IPS-18c (cell line): ENCODE data around the gene PRAMEF15.
"Not testable (repeated sequence)": the region's sequence is repeated elsewhere in the genome, so short reads cannot be mapped to it uniquely, and the experiment has no call there.

Experiments
- H3K4me3 ChIP-seq: 2 replicates; pipeline ENCODE4 v1.7.0; 2013; ENCODE audit warnings: low read depth, mild to moderate bottlenecking, low read length, moderate library complexity; ENCODE audit not compliant: insufficient read depth
- H3K9me3 ChIP-seq: one replicate; pipeline ENCODE4 v1.6.1; 2013; ENCODE audit warnings: mild to moderate bottlenecking, low read length, moderate library complexity; ENCODE audit not compliant: control insufficient read depth, insufficient read depth

PRAMEF15 gene

GRCh38 chr1:13315281-13315680, at the start of gene PRAMEF15:
TSS of gene PRAMEF15 (plus strand) at chr1:13315581. CDS start at chr1:13318408, 2,827 bp downstream.
- not testable (repeated sequence) for H3K4me3 ChIP-seq
- peaks cover 11% of the 10 kb centered on the region for H3K9me3 ChIP-seq

DNA sequence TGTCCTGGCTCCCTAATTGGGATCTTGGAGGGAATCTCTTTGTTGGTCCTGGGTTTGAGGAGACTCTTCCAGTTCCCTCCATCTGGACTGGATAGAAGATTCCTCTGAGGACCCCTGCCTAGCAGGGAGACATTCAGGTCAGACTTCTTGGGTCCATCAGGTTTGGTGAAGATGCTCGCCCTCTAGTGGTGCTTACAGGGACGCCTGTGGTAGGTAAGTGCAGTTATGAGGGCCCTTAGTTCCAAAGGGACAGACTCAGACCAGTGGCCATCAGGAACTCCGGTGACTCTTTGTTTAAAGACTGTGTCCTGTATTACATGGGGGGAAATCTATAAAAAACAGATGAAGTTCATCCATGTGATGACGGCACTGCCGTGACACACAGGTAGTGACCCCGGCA, 38.4 kb upstream of the PRAMEF15 start:
- H3K9me3 ChIP-seq, H3K4me3 ChIP-seq: not testable (repeated sequence)

GRCh38 chr1:13279617-13280016, 35.8 kb upstream of the PRAMEF15 start:
- not testable (repeated sequence) for H3K9me3 ChIP-seq, H3K4me3 ChIP-seq

DNA sequence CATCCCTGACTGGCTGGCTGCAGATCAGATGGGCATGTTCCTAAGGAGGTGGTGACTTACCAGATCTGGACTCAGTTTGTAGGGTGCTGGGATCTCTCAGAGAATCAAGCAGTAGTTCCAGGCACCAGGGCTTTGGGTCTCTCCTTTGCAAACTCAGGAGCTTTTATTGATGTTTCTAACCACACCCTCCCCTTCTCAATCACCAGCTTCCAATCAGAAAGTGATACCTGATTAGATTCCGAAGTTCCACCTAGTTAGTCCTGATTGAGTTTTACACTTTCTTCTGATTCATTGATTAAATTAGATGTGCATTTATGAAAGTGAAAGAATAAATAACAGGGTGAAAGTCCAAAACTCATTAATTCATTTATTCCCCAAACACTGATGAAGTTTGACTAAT, 30.3 kb upstream of the PRAMEF15 start, which contains the start of gene PRAMEF8:
Gene PRAMEF8 (minus strand): TSS at position 101 of the 400 bp plus-strand sequence. CDS start 1,046 bp downstream, outside the sequence.
- not testable (repeated sequence) for H3K9me3 ChIP-seq, H3K4me3 ChIP-seq

DNA sequence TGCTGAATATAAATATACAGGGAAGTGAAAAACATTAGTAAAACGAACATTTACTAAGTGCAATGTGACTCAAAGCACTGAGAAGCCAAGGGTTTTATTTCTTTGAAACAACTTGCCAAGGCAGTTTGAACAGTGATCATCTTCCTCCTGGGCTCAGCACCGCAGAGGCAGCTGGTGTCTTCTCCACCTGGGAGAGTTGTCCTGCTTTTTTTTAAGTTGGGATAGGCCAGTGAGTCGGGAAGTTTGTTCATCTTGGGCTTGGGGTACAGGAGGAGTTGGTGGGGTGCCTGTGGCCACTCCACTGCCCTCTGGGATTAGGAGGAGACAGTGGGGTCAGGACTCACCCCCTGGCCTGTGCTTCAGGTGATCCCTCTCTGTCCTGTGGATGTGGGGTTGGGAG, 26.4 kb upstream of the PRAMEF15 start:
- H3K4me3 ChIP-seq, H3K9me3 ChIP-seq: not testable (repeated sequence)

GRCh38 chr1:13297216-13297931, 18.0 kb upstream of the PRAMEF15 start:
- not testable (repeated sequence) for H3K9me3 ChIP-seq, H3K4me3 ChIP-seq

- H3K4me3 ChIP-seq = not testable (repeated sequence)
Measured at GRCh38 chr1:13298699-13299098, 16.7 kb upstream of the PRAMEF15 start.

DNA sequence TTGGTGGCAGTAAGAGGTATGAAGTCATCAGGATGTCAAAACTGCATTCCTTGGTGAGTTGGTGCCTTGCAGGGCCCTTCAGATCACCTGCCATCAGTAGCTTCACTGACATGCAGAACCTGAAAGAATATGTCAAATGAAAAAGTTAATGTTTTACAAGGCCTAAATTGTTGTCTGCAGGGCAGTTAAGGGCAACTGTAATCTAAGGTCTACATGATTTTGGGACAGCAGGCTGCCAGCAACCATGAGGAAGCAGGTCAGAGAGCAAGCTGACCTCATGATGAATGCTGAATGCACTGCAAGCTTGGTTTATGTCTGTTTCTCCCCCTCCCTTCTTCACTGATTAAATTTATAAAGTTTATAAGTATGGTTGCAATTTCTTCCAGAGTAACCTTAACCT, 13.2 kb upstream of the PRAMEF15 start:
- not testable (repeated sequence) for H3K4me3 ChIP-seq, H3K9me3 ChIP-seq

More at GRCh38 chr1:13298699-13299098, 16.7 kb upstream of the PRAMEF15 start:
- not testable (repeated sequence) for H3K9me3 ChIP-seq

GRCh38 chr1:13303239-13303638, 12.1 kb upstream of the PRAMEF15 start, which contains the start of gene PRAMEF33:
TSS of gene PRAMEF33 (plus strand) at chr1:13303539. CDS start at chr1:13305955, 2,416 bp downstream.
- H3K9me3 ChIP-seq, H3K4me3 ChIP-seq: not testable (repeated sequence)

DNA sequence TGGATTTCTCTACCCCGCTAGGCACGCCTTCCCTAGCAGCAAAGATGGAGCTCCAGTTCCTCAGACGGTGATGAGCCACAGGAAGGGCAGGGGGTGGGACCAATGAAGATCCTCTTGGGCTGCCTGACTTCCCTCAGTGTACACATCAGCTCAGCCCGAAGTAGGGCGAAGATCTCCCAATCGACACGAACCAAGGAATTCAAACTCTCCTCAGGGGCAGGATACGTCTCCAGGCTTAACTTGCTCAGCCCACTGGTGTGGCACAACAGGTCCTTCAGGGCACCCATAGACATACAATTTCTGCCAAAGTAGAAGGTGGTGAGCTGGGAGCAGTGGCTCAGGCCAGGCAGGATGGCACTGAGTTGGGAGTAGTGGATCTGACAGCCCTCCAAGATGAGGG, 27.1 kb downstream of the PRAMEF15 start:
- not testable (repeated sequence) for H3K4me3 ChIP-seq, H3K9me3 ChIP-seq

GRCh38 chr1:13347034-13347433, 31.7 kb downstream of the PRAMEF15 start, which contains the start of gene PRAMEF14:
TSS of gene PRAMEF14 (minus strand) at chr1:13347134. CDS start at chr1:13345314, 1,820 bp downstream.
- H3K9me3 ChIP-seq, H3K4me3 ChIP-seq: not testable (repeated sequence)

DNA sequence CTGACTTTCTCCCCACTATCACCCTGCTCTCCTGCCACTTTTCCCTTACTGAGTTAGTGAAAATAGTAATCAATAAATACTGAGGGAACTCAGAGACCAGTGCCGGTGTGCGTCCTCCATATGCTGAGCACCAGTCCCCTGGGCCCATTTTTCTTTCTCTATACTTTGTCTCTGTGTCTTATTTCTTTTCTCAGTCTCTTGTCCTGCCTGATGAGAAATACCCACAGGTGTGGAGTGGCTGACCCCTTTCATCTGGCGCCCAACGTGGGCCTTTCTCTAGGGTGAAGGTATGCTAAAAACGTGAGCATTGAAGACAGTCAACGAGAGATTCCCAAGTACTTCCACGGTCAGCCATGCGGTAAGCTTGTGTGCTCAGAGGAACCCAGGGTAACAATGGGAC, 38.1 kb downstream of the PRAMEF15 start:
- not testable (repeated sequence) for H3K9me3 ChIP-seq, H3K4me3 ChIP-seq

DNA sequence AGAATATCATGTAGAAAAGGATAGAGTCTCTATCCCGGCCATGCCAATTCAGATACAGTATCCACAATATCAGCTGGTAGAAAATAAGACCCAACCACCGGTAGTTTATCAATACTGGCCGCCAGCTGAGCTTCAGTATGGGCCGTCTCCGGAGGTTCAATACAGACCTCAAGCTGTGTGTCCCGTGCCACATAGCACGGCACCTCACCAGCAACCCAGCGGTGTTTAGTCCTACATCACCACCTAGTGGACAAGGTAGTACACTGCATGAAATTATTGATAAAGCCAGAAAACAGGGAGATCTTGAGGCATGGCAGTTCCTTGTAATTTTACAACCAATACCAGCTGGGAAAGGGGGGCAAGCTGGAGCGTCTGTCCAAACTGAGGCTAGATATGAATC, 39.1 kb downstream of the PRAMEF15 start:
- H3K4me3 ChIP-seq = not testable (repeated sequence)

GRCh38 chr1:13356774-13357173, 41.4 kb downstream of the PRAMEF15 start:
- H3K4me3 ChIP-seq, H3K9me3 ChIP-seq: not testable (repeated sequence)

More for the DNA sequence above, 39.1 kb downstream of the PRAMEF15 start:
- not testable (repeated sequence) for H3K9me3 ChIP-seq

DNA sequence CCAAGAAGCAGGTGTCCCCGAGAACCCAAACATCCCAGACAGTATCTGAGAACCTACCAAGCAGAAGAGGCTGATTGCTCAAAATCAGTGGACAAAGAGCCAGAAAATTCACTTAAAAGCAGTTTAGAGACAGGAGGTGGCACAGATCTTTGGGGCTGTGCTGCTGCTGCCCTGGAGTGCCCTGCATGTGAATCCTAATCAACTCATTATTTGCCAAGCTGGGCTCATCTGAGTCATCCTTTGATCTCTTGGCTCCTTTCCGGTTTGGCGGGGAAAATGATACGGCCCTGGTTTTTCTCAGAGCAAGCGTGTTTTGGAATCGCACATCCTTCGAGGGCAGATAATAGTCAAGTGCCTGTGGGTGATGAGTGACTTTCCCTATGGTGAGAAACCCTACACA, 47.0 kb downstream of the PRAMEF15 start:
- H3K4me3 ChIP-seq, H3K9me3 ChIP-seq: not testable (repeated sequence)

DNA sequence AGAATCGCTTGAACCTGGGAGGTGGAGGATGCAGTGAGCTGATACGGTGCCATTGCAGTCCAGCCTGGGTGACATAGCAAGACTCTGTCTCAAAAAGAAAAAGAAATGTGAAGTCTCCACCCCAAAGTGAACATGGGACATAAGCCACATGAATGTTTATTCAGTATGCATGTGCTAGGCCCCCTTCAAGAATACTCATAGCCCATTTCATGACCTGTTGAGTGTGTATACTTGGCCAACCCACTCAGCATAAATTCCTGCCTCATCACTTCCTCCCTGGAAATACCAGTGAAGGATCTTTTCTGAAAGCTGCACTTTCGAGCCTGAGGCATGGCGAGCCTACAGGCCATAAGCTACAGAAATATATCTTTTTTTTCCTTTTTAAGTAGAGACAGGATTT, 49.5 kb downstream of the PRAMEF15 start:
- not testable (repeated sequence) for H3K9me3 ChIP-seq, H3K4me3 ChIP-seq

DNA sequence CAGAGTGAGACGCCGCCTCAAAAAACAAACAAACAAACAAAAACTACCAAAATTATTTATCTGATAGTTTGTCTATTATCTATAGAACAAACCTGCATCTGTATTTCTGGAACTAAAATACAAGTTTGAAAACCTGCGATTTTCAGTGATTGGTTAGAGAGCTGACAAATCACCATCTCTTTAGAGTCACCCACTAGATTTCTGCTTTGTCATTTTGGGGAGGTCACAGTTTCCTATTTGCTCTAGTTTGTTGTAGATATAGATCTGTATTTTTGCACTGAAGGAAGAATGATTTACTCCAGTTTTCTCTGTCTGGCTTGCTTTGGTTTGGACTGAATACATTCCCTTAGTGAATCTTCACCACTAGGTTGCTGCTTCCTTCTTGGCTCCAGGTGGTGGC, 51.2 kb downstream of the PRAMEF15 start:
- H3K9me3 ChIP-seq, H3K4me3 ChIP-seq: not testable (repeated sequence)

DNA sequence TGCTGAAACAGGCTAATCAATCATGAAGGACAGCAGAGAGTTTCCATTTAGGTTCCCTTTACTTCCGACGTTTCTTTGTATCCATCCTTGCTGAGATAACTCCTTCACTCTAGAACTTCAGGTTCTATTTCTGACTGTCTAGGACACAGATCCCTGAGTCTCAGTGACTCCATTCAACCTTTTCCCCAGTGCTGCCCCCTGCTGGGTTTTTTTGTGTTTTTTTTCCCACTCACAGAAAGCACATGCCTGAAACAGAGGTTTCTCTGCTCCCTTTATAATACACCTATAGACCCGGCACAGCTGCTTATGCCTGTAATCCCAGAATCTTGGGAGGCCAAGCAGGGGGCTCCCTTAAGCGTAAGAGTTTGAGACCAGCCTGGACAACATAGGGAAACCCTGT, 53.2 kb downstream of the PRAMEF15 start:
- not testable (repeated sequence) for H3K4me3 ChIP-seq, H3K9me3 ChIP-seq
